Superior temporal gyrus (tissue), 1 donor: ENCODE data around the gene EXD2.
"Not testable (repeated sequence)": the region's sequence is repeated elsewhere in the genome, so short reads cannot be mapped to it uniquely, and the experiment has no call there.

Experiments used
- DNase-seq: peaks from one replicate; pipeline ENCODE4 v3.0.0-alpha.2; 2016; ENCODE audit errors: extremely low spot score

Gene EXD2

DNA sequence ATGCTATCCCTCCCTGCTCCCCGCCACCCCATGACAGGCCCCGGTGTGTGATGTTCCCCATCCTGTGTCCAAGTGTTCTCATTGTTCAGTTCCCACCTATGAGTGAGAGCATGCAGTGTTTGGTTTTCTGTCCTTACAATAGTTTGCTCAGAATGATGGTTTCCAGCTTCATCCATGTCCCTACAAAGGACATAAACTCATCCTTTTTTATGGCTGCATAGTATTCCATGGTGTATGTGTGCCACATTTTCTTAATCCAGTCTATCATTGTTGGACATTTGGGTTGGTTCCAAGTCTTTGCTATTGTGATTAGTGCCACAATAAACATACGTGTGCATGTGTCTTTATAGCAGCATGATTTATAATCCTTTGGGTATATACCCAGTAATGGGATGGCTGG lies 86.1 kb downstream of the EXD2 start:
- not testable (repeated sequence) for DNase-seq

DNA sequence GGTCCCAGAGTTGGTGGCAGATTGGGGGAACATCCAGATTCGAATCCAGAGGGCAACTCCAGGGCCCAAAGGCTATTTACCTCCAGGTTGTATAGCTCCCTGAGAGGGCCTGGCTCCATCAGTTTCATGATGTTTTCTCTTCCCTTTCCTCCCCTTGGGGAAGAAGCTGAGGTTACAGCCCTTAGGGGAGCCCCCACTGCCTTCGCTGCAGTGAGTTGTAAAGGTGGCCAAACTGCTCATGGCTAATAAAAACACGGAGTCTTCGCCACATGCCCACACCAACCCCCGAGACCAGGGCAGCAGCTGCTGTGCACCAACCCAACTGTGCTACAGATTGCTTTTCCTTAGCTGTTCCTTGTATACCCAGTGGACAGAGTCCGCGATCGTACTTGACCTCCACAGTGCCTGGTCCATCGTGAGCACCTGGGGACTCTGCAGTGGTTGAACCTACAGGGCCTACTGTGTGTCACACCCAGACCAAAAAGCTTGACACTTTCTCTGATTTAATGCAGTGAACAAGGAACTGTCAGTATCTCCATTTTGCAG lies 89.5 kb downstream of the EXD2 start:
- DNase-seq = no peak

DNA sequence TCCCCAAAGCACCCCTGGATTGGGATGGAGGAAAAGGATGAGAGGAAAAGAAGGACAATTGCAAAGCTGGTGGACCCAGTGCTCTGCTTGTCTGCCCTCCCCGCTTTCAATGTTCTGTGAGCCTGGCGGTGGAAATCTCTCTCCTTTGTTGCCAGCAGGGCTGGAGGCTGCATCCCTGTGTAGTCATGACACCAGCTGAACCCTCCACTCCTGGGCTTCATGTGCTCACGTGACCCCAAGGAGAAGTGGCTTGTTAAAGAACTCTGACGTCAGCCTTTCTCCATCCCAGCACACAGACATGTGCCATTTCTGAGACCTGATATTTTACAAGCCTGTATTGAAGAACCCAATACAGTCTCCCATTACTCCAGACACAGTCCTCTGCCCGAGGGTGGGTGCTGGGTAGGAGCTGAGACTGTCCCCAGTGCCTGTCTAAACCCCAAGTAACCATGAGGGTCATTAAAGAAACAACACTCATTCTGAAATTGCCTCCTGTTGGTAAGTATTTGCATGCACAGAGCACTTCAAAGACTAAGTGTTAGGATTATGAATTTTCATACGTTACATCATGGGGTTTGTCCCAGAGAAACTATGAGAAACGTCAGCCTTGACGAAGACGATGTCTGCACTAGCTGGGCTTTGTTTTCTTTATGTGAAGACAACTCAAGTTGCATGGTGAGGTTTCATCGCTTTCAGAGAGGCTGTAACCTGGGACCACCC lies 90.3 kb downstream of the EXD2 start:
- no peak for DNase-seq

DNA sequence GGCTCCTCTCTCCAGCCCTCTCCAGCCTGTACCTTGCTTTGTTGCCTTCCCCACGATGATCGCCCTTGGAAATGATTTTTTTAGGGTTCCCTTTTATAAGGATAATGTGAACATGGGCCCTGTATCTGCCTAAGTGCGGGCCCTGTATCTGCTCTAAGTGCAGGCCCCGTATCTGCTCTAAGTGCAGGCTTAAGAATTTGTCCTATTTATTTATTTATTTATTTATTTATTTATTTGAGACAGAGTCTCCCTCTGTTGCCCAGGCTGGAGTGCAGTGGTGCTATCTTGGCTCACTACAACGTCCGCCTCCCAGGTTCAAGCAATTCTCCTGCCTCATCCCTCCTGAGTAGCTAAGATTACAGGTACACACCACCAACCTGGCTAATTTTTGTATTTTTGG lies 91.2 kb downstream of the EXD2 start:
- no peak for DNase-seq

DNA sequence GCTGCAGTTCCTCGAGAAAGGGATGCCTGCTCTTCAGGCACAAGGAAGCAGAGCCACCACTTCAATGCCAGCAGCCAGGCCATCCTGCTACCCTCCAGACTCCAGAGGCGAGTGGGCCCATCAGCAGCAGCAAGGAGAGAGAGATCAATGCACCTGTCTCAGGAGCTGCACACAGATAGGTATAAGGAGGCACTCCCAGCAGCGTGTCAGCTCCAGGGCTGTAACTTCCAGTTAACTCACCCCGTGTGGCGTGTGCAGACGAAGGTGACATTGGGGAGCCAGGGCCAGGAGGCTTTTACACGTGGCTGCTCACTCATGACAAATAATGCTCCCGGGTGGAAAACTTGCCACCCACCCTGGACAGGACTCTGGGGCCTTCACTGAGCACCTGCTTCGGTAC lies 92.9 kb downstream of the EXD2 start:
- no peak for DNase-seq

DNA sequence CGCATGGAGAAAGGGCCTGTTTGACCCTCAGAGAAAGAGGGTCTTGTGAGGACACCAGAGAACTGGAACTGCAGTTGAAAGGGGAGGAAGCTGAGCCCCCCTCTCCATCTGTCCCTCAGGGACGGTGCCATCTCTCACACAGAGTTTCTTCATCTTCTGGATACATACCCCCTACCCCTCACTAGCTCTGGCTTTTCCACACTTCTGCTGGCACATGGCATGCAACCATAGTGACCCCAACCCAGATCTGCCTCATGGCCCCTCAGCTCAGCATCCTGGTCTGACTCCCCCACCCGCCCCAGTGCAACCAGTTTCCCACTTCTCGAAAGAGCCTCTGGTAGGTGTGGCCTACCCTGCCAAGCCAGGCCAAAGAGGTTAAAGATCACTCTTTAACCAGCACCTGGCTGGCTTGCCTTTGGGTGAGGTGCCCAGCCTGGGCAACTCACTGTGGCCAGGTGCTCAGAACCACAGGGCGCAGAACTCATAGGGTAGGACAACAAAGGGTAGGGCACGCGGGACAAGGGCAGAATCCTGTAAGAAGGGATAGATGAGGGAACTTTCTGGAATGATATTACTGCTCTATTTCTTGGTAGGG lies 94.5 kb downstream of the EXD2 start:
- DNase-seq = no peak

DNA sequence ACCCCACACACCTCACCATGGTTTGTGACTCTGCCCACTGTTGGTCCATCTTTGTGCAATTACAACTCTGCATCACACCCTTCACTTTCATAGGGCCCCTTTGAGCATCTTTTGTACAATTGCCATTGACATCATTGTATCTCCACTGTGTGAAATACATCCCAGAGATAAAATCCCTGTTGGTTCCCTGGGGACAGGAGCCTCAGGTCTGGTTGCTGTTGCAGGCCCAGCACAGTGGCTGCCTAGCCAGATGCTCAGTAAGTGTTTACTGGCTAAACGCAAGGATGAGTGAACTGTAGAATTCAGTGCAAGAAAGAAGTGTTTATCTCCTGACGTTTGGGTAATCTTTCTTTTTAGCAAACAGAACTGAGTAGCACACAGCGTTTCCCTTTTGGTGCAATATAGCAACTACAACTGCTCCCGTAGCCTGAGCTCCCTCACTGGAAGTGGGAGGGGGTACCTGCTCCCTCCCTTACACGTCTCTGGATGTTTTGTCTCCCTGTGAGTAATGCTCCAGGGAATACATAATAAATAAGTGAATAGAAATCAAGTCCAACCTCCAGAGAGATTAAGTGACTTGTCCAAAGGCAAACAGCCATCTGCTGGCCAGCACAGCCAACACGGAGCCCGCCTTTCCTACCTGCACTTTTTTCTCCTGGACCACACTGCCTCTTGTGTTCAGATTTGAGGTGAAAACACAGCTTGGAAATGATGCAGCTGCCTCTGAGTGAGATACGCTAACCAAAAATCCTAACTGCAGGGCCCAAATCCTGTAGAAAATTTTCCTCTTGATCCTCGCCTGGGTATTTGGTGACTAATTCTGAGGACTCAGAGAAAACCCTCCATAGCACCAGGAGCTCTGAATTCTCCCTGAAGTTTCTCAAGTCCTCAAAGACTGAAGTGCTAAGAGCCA lies 96.1 kb downstream of the EXD2 start:
- peak; percentile 26 for DNase-seq

DNA sequence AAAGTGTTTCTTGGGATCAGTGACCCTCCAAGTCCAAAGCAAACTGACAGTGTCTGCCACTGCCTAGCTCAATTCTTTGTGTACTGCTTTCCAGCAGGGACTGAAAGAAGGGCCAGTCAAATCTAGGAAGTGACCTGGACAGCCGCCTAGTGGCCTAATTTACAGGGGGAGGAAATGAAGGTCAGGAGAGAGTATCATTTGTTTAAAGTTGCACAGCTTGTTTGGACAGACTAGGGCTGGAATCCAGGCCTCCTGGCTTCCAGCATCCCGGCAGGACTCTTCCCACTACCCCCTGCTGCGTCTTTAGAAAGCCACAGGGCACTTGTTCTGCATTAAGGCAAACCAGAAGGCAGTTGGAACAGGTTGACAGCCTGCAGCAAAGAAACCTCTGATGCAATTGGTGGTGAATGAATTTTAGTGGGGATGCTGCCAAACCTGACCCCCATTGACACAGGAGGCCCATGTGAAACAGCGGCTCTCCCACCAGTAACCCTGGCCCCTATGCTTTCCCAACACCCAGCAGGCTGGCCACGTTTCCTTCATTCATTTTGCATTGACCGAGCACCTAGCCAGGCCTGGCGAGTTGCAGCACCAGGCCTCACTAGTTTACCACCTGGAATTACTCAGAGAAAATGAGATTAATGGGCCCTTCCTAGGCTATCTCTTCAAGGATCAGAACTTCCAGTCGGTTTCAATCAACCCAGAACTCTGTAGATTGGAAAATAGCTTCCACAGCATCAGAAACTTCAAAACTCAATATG lies 96.9 kb downstream of the EXD2 start:
- no peak for DNase-seq

DNA sequence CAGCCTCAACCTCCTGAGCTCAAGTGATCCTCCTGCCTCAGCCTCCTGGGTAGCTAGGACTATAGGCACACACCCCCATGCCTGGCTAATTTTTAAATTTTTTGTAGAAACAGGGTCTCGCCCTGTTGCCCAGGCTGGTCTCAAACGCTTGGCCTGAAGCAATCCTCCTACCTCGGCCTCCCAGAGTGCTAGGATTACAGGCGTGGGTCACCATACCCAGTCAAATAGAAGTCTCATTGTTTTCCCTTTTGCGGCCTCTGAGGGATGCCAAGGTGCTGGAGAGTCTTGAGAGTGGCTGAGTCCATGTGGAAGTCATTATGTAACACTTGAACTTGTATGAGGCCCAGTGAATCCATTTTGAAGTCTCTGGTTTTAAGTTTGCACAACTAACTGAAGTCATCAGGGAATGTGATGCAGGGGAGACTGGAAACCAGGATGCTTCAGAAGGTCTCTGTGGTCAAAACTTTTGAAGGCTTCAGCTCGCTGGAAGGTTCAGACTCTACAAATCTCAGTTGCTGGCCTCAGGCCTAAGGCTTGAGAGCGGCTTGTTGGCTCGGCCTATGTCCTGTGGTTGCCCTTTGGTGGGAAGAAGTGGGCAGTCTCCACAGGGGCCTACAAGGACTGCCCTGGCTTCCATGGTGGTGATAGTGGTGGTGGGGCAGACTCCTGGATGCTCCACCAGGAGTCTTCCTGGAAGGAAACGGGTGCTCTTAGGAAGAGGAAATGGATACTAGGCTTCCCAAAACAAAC lies 97.8 kb downstream of the EXD2 start:
- no peak for DNase-seq

DNA sequence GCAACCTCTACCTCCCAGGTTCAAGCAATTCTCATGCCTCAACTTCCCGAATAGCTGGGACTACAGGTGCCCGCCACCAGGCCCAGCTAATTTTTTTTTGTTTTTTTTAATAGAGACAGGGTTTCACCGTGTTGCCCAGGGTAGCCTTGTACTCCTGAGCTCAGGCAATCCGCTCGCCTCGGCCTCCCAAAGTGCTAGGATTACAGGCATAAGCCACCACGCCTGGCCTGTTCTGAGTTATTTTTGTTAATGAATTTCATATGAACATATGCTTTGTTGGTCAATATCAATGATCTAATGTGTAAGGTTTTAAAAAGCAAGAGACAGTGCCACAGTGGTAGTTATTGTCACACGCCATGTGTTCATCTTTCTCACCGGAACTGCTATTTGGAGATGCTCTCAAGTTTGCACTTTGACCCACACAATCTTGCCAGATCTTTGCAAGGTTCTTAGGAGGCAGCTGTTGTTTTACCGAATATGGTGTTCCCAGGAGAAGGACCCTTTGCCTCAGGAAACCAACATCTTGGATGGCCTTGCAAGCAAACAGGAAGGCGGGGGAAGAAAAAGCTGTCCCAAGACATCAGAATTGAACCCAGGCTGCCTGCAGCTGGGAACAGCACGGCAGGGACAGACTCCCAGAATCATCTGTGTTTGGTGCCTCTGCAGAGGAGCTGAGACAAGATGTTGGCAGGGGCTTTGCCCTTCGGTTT lies 98.7 kb downstream of the EXD2 start:
- no peak for DNase-seq

DNA sequence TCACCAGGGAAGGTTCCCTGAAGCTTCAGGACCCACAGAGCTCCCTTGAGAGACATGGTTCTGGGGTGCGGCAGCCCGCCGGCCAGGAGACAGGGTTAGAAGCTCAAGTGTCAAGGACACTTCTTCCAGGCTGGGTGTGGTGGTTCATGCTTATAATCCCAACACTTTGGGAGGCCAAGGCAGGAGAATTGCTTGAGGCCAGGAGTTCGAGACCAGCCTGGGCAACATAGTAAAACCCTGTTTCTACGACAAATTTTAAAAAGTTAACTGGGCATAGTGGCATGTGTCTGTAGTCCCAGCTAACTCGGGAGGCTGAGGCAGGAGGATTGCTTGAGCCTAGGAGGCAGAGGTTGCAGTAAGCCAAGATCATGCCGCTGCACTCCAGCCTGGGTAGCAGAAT lies 99.6 kb downstream of the EXD2 start:
- not testable (repeated sequence) for DNase-seq

DNA sequence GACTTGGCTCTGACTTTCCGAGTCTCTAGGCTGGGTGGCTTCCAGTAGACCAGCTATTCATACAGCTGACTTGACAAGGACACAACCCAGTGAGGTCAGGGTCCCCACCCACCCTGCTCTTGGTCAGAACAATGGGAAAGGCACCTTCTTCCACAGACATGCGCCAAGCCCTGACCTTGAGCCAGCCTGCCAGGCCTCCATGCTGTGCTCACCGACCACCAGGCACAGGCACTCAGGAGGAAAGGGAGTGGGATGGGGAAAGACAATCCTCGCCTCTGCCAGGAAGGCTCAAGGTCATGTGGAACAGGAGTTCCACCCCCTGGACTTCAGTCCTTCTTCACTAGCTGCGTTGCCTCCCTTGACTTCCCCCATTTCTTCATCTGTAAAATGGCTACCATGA lies 100.1 kb downstream of the EXD2 start:
- no peak for DNase-seq

DNA sequence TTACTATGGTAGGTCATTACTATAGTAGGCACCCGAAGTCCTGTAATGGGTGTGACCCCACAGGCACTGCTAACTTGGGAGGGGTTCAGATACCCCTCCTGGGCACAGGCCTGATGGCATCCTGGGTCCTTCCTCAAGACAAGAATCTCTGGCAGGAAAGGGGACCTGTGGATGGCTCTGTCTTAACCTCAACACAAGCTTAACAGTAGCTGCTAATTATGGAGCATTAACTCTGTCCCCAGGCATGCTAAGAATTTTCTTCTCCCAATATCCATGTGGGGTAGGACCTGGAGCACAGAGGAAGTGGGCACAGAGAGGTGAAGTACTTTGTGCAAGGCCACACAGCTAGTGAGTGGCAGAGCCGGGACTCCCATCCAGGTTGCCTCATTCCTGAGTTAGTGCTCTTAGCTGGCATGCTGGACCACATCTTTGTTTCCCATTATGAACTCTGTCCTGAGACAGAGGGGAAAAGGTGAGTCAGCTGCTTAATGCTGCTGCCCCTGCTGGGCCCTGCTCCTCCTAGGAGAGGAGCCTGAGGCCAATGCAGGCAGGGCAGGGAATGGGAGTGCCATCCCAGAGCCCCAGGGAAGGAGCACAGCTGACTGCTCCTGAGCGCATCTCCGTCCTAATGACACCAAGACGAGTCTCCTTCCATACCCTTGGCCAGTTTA lies 100.7 kb downstream of the EXD2 start:
- DNase-seq = no peak
